Suprapubic skin (tissue), 4 donors: ENCODE data around the gene NPHP1. TPM values are rescaled to one million over a fixed set of nuclear protein-coding genes. Genes with fewer than 3 reads are reported as not detected.
"Not testable (repeated sequence)": the region's sequence is repeated elsewhere in the genome, so short reads cannot be mapped to it uniquely, and the experiment has no call there.

Source experiments
- DNase-seq, 2 donors: peaks; one replicate each; pipeline ENCODE4 v3.0.0-alpha.2; 2019; ENCODE audit warnings: low spot score in 2 of 2
- H3K27ac ChIP-seq: fragments of 200-600 bp; sonication (generic); one replicate; pipeline ENCODE4 v1.5.1; 2019
- H3K27me3 ChIP-seq: fragments of 200-600 bp; sonication (generic); one replicate; pipeline ENCODE4 v1.5.1; 2019
- H3K36me3 ChIP-seq: fragments of 200-600 bp; sonication (generic); one replicate; pipeline ENCODE4 v1.5.1; 2019
- H3K4me1 ChIP-seq: fragments of 200-600 bp; sonication (generic); one replicate; pipeline ENCODE4 v1.5.1; 2019
- H3K4me3 ChIP-seq: fragments of 200-600 bp; sonication (generic); one replicate; pipeline ENCODE4 v1.5.1; 2019; ENCODE audit warnings: mild to moderate bottlenecking
- H3K9me3 ChIP-seq: fragments of 200-600 bp; sonication (generic); one replicate; pipeline ENCODE4 v1.5.1; 2019
- EP300 ChIP-seq: sonication (generic); formaldehyde crosslinking; IDR thresholded peaks from one replicate; pipeline ENCODE4 v1.6.1; 2017; ENCODE audit warnings: antibody characterized with exemption
- POLR2A ChIP-seq, 2 donors: fragments of 450-650 bp; IDR thresholded peaks; one replicate each; pipeline ENCODE4 v1.6.1; 2017; ENCODE audit warnings: antibody characterized with exemption in 2 of 2, mild to moderate bottlenecking in 2 of 2, moderate library complexity in 2 of 2
- POLR2AphosphoS5 ChIP-seq, 3 donors: sonication (generic); formaldehyde crosslinking; IDR thresholded peaks; one replicate each; pipeline ENCODE4 v1.6.1; 2017; ENCODE audit warnings: antibody characterized with exemption in 3 of 3
- WGBS: methylation state at CpG from one replicate; pipeline ENCODE4 v1.1.5; 2018; 5-methylcytosine and 5-hydroxymethylcytosine counted together
- total RNA-seq, 4 donors: library from RNA; depleted of rRNA; stranded (reverse); fragments of >200 nt; gene quantifications; one replicate each; pipeline ENCODE4 v1.1.0, GENCODE V29; 2016
- TF ChIP-seq, protein P1 (sequence below), 2 donors: fragments of 200-600 bp in 1 of 2; fragments of 450-650 bp in 1 of 2; sonication (generic) in 1 of 2; IDR thresholded peaks; one replicate each; pipeline ENCODE4 v1.5.1; 2016 to 2019; ENCODE audit warnings: antibody characterized with exemption in 2 of 2, mild to moderate bottlenecking in 1 of 2, moderate library complexity in 1 of 2

Gene NPHP1
- total RNA-seq: 1 to 10 TPM; 1.9 to 6.5 (median 3.2) TPM

GRCh38 chr2:110204408-110205385, at the start of gene NPHP1:
NPHP1 (minus strand) TSS chr2:110205013; CDS start chr2:110204968, 45 bp downstream.
- Histone ChIP-seq H3K36me3 (peaks cover under 1% of the 10 kb centered on the region), H3K27me3 (no peaks in the 10 kb centered on the region), H3K27ac (peak within 1 kb of the TSS; percentile 22), H3K4me1 (peaks cover 14% of the 10 kb centered on the region), H3K9me3 (no peaks in the 10 kb centered on the region), H3K4me3 (peak within 1 kb of the TSS; percentile 75)
- DNase-seq: peak; percentile 92
- TF ChIP-seq POLR2A (IDR thresholded peaks at IDR 0.05) (no peak), EP300 (no peak), POLR2AphosphoS5 (IDR thresholded peaks at IDR 0.05) (peak in 2 of 3 donors; percentile 53 to 63)
- TF ChIP-seq, protein P1, sequence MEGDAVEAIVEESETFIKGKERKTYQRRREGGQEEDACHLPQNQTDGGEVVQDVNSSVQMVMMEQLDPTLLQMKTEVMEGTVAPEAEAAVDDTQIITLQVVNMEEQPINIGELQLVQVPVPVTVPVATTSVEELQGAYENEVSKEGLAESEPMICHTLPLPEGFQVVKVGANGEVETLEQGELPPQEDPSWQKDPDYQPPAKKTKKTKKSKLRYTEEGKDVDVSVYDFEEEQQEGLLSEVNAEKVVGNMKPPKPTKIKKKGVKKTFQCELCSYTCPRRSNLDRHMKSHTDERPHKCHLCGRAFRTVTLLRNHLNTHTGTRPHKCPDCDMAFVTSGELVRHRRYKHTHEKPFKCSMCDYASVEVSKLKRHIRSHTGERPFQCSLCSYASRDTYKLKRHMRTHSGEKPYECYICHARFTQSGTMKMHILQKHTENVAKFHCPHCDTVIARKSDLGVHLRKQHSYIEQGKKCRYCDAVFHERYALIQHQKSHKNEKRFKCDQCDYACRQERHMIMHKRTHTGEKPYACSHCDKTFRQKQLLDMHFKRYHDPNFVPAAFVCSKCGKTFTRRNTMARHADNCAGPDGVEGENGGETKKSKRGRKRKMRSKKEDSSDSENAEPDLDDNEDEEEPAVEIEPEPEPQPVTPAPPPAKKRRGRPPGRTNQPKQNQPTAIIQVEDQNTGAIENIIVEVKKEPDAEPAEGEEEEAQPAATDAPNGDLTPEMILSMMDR (IDR thresholded peaks at IDR 0.05): no peak
- 1% methylated on average over 43 of the region's 43 CpGs for WGBS

- not testable (repeated sequence) for H3K36me3 ChIP-seq, H3K9me3 ChIP-seq, DNase-seq, H3K27me3 ChIP-seq, H3K4me3 ChIP-seq, H3K4me1 ChIP-seq, H3K27ac ChIP-seq
- WGBS: 70% methylated on average over 6 of the region's 7 CpGs
Measured at GRCh38 chr2:110248081-110248795, 43.4 kb upstream of the NPHP1 start.

DNA sequence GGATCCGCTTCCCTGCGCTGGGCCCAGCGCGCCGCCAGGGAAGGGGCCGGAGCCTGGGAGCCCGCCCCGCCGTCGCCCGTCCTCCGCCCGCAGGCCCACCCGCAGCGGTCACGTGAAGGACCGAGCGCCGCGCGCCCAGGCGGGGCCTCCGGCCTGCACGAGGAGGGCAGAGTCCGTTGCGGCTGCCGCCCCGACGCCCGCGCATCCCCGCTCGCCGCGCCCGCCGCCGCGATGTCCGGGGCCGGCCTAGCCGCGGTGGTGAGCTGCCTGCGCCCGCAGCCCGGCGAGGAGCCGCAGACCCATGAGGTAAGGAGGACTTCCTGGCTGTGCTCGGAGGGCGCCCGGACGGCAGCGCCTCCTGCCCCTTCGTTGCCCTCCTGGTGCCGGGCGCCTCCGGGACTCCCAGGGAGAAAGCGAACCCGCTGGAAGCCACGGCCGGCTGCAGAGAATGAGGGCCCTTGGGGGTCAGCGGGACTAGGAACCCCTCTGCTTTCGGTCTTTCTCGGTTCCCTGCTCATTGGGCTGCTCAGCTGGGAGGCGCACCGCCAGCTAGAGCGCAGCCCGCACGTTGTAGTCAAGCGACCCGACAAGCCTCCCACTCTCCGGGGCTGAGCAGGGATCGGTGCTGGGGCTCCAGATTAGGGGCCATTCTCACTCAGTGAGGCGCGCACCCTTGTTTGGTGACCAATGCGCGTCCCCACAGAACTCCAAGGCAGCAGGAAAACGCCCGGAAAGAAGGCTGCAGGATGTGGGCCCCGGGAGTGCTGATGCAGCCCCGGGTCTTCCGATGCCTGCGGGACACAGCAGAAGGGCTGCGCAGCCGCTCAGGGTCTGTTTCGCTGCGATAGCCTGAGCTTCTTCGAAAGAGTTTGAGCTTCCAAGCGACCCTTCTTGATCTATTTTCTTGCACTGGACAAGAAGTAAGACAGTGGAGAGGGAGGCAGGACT, 40.9 kb upstream of the NPHP1 start:
- H3K4me1 ChIP-seq, H3K36me3 ChIP-seq, H3K27ac ChIP-seq, H3K4me3 ChIP-seq, H3K27me3 ChIP-seq, H3K9me3 ChIP-seq, DNase-seq: not testable (repeated sequence)
- no CpG with 5 or more reads among the region's 89 CpGs for WGBS

DNA sequence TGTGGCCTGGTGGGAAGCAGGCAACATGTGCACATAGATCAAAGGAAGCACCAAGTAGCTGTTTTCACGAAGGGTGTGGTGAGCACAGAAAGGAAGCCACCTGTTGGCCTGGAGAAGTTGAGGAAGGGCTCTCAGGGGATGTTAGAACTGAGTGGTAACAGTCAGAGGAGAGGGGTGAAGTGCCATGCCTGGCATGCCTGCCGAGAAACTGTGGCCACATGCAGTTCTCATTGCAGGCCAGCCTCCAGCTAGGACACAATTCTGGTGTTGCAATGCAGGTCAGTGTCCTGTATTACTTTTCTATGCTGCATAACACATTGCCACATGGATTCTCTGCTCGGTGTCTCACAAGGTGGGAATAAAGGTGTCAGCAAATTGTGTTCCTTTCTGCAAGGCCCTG, 38.5 kb upstream of the NPHP1 start:
- WGBS: 100% methylated on average over 1 of the region's 3 CpGs
- H3K27me3 ChIP-seq, H3K4me3 ChIP-seq, H3K4me1 ChIP-seq, H3K9me3 ChIP-seq, DNase-seq, H3K27ac ChIP-seq, H3K36me3 ChIP-seq: not testable (repeated sequence)

GRCh38 chr2:110234514-110234913, 29.7 kb upstream of the NPHP1 start:
- H3K4me3 ChIP-seq, H3K36me3 ChIP-seq, H3K4me1 ChIP-seq, H3K9me3 ChIP-seq, H3K27me3 ChIP-seq, H3K27ac ChIP-seq, DNase-seq: not testable (repeated sequence)
- WGBS: 44% methylated on average over 5 of the region's 5 CpGs

DNA sequence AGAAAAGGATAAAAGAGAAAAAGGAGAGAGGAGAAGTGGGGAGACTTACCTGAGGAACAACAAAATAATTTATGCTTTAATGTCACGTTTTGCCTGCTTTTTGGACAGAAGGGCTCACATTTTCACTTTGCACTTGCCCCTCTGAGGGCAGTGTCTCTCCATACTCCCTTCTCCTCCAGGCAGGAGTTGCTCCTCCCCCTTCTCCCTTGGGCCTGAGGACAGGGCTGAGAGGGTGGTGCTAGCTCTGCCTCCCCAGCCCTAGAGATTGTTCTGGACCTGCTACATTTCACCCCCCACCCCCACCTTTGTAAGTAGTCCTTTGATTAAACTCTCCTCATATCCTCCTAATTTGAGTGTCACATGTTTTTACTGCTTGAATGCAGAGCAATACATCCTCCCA, 25.1 kb upstream of the NPHP1 start:
- H3K9me3 ChIP-seq, DNase-seq, H3K4me1 ChIP-seq, H3K4me3 ChIP-seq, H3K27me3 ChIP-seq, H3K27ac ChIP-seq, H3K36me3 ChIP-seq: not testable (repeated sequence)
- WGBS: no CpG with 5 or more reads among the region's 1 CpG

GRCh38 chr2:110222626-110223025, 17.8 kb upstream of the NPHP1 start:
- H3K27me3 ChIP-seq, H3K4me1 ChIP-seq, DNase-seq, H3K27ac ChIP-seq, H3K9me3 ChIP-seq, H3K4me3 ChIP-seq, H3K36me3 ChIP-seq: not testable (repeated sequence)
- WGBS: 45% methylated on average over 1 of the region's 1 CpG

DNA sequence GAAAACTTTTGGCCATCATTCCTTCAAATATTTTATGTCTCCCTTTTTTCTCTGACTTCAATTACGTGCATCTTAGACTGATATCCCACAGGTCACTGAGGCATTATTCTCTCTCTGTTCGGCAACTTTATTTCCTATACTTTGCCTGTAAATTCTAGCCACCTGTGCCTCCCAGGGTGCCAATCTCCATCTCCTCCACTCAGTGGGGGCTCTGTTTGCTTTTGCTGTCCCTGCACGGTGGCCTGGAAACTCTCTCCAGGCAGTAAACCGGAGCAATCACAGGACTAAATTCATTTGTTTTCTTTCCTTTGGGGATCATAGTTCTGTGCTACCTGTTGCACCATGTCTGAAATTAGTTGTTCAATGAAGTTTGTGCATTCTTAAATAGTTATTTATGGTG, 17.1 kb upstream of the NPHP1 start:
- DNase-seq: no peak
- H3K4me1 ChIP-seq: peaks cover 3% of the 10 kb centered on the region
- H3K36me3 ChIP-seq: no peaks in the 10 kb centered on the region
- 74% methylated on average over 4 of the region's 4 CpGs for WGBS
- H3K27ac ChIP-seq: no peak overlapping the region
- TF ChIP-seq, protein P1 (IDR thresholded peaks at IDR 0.05): no peak
- TF ChIP-seq POLR2A (IDR thresholded peaks at IDR 0.05): no peak
- no peak for TF ChIP-seq POLR2AphosphoS5 (IDR thresholded peaks at IDR 0.05)
- no peak for TF ChIP-seq EP300
- H3K4me3 ChIP-seq: no peak overlapping the region
- H3K27me3 ChIP-seq: peaks cover 10% of the 10 kb centered on the region
- no peaks in the 10 kb centered on the region for H3K9me3 ChIP-seq
